WTC11 (cell line): ENCODE results near the gene TXNL4A. TPM values are rescaled to one million over a fixed set of nuclear protein-coding genes. Genes with fewer than 3 reads are reported as not detected.
A peak's percentile ranks its signal among the peaks of the same experiment; 100 is the strongest.

ENCODE experiments used
- ATAC-seq: fragments of 200-7000 bp; cut with Tn5 transposase; 2 replicates; pipeline ENCODE4 v1.10.0; 2021; ENCODE audit warnings: mild to moderate bottlenecking, moderate library complexity
- CTCF ChIA-PET: fragments of 300-600 bp; sonication (Branson Sonifier 250); formaldehyde crosslinking; loops from one replicate; lab custom pipeline; 2021; ENCODE audit warnings: antibody characterized with exemption; lab: Charles Lee
- POLR2A ChIA-PET: fragments of 350-600 bp; sonication (Branson Sonifier 250); formaldehyde crosslinking; loops from one replicate; lab custom pipeline; 2021; ENCODE audit warnings: antibody characterized with exemption; lab: Charles Lee
- DNase-seq: peaks from one replicate; pipeline ENCODE4 v3.0.0; 2021; ENCODE audit warnings: low spot score
- H3K27ac Mint-ChIP-seq: 2 replicates; pipeline ENCODE4 v1.8.0; 2021; ENCODE audit warnings: mixed read lengths
- H3K27me3 Mint-ChIP-seq: 2 replicates; pipeline ENCODE4 v1.8.0; 2021; ENCODE audit warnings: low read depth, mild to moderate bottlenecking, moderate library complexity, mixed read lengths
- H3K36me3 Mint-ChIP-seq: 2 replicates; pipeline ENCODE4 v1.8.0; 2021; ENCODE audit warnings: mixed read lengths
- H3K4me1 Mint-ChIP-seq: 2 replicates; pipeline ENCODE4 v1.8.0; 2022; ENCODE audit warnings: mixed read lengths
- H3K4me3 Mint-ChIP-seq: 2 replicates; pipeline ENCODE4 v1.8.0; 2021; ENCODE audit warnings: mild to moderate bottlenecking, moderate library complexity, mixed read lengths
- H3K9me3 Mint-ChIP-seq: 2 replicates; pipeline ENCODE4 v1.8.0; 2021; ENCODE audit warnings: mixed read lengths
- CBFB ChIP-seq: sonication (generic); formaldehyde crosslinking; IDR thresholded peaks from 2 replicates; pipeline ENCODE4 v1.8.1; 2022; ENCODE audit warnings: mild to moderate bottlenecking, low read depth, missing genetic modification reagents
- ETV6 ChIP-seq: sonication (generic); formaldehyde crosslinking; IDR thresholded peaks from 2 replicates; pipeline ENCODE4 v1.8.1; 2022; ENCODE audit warnings: mild to moderate bottlenecking, missing genetic modification reagents
- GABPB1 ChIP-seq: sonication (generic); formaldehyde crosslinking; IDR thresholded peaks from 2 replicates; pipeline ENCODE4 v1.8.1; 2023; ENCODE audit warnings: mild to moderate bottlenecking, missing genetic modification reagents
- RELA ChIP-seq: sonication (generic); formaldehyde crosslinking; IDR thresholded peaks from 2 replicates; pipeline ENCODE4 v1.8.1; 2022; ENCODE audit warnings: missing genetic modification reagents, mild to moderate bottlenecking, borderline replicate concordance
- TEAD1 ChIP-seq: sonication (generic); formaldehyde crosslinking; IDR thresholded peaks from 2 replicates; pipeline ENCODE4 v1.8.0; 2022; ENCODE audit warnings: mild to moderate bottlenecking, missing genetic modification reagents
- ZNF232 ChIP-seq: sonication (generic); formaldehyde crosslinking; IDR thresholded peaks from 2 replicates; pipeline ENCODE4 v1.8.0; 2022; ENCODE audit warnings: mild to moderate bottlenecking, missing genetic modification reagents
- ZNF317 ChIP-seq: sonication (generic); formaldehyde crosslinking; IDR thresholded peaks from 2 replicates; pipeline ENCODE4 v1.8.1; 2023; ENCODE audit warnings: low read depth, mild to moderate bottlenecking, moderate library complexity, missing genetic modification reagents, borderline replicate concordance
- ZNF423 ChIP-seq: fragments of 250-450 bp; sonication (Bioruptor Pico); IDR thresholded peaks from 2 replicates; pipeline ENCODE4 v2.1.2; 2022; ENCODE audit warnings: mild to moderate bottlenecking, moderate library complexity
- total RNA-seq: library from RNA; stranded (reverse); gene quantifications from 3 replicates; pipeline ENCODE4 v1.2.3, GENCODE V29; 2021
- TF ChIP-seq, protein P1 (sequence below): sonication (generic); formaldehyde crosslinking; IDR thresholded peaks from 2 replicates; pipeline ENCODE4 v1.8.1; 2023; ENCODE audit warnings: mild to moderate bottlenecking, missing genetic modification reagents, moderate library complexity
- TF ChIP-seq, protein P2 (sequence below): sonication (generic); formaldehyde crosslinking; IDR thresholded peaks from 2 replicates; pipeline ENCODE4 v1.8.0; 2023; ENCODE audit warnings: missing genetic modification reagents
- TF ChIP-seq, protein P3 (sequence below): sonication (generic); formaldehyde crosslinking; IDR thresholded peaks from 2 replicates; pipeline ENCODE4 v1.8.1; 2023; ENCODE audit warnings: mild to moderate bottlenecking, moderate library complexity, missing genetic modification reagents
- TF ChIP-seq, protein P4 (sequence below): sonication (generic); formaldehyde crosslinking; IDR thresholded peaks from 2 replicates; pipeline ENCODE4 v1.8.0; 2022; ENCODE audit warnings: mild to moderate bottlenecking, missing genetic modification reagents
- TF ChIP-seq, protein P5 (sequence below): sonication (generic); formaldehyde crosslinking; IDR thresholded peaks from 2 replicates; pipeline ENCODE4 v1.8.0; 2023; ENCODE audit warnings: missing genetic modification reagents, mild to moderate bottlenecking, borderline replicate concordance
- TF ChIP-seq, protein P6 (sequence below): sonication (generic); formaldehyde crosslinking; IDR thresholded peaks from 2 replicates; pipeline ENCODE4 v1.8.0; 2022; ENCODE audit warnings: mild to moderate bottlenecking, missing genetic modification reagents

TXNL4A gene
- total RNA-seq, 1 experiment from 2014 or later, result 157 TPM

DNA sequence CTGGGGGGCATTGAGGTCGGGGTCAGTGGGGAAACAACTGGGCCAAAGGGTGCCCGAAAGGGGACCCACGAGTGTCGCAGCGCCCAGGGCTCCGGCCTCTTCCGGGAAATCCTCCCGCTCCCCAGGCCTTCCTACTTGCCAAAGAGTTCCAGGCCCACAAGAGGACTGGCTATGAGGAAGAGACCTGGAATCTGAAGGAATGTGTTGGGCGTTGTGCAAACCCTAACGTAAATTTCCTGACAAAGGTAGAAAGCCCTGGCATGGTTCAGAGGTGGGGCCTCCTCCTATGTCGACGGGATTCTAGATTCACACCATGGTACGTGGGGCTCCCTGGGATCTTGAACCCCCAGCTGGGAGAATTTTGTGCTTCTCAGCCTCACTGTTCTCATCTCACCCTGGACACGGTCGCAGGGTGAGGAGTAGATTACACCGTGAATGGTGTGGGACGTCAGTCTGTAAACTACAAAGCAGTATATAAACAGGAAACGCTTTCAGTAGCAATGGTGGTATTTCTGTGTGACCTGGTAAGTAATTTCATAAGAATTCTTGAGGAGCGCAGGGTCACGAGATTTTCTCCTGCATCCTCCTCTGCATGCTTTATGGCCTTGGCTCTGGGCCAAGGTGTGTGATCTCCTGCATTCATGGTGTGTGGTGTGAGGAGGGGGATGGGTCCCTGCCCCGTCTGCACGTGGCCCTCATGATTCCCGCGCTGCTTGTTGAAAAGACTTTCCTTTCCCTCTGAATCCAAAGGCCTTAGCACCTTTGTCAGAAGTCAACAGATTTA, 23.1 kb downstream of the TXNL4A start:
- Mint-ChIP-seq H3K27ac (no peak overlapping the region), H3K36me3 (no peaks in the 10 kb centered on the region), H3K27me3 (peaks cover 46% of the 10 kb centered on the region), H3K4me3 (peak overlapping the region; percentile 51), H3K4me1 (peaks cover 24% of the 10 kb centered on the region), H3K9me3 (no peaks in the 10 kb centered on the region)
- no peak for TF ChIP-seq ZNF232 (CRISPR knock-in tag)
- TF ChIP-seq, protein P1, sequence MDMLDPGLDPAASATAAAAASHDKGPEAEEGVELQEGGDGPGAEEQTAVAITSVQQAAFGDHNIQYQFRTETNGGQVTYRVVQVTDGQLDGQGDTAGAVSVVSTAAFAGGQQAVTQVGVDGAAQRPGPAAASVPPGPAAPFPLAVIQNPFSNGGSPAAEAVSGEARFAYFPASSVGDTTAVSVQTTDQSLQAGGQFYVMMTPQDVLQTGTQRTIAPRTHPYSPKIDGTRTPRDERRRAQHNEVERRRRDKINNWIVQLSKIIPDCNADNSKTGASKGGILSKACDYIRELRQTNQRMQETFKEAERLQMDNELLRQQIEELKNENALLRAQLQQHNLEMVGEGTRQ (CRISPR knock-in tag), result 0 out of 2 replicates have a peak, but pooled peaks have one; percentile 30
- peak; percentile 16 for ATAC-seq
- no peak for DNase-seq
- POLR2A ChIA-PET, result no interaction called here
- CTCF ChIA-PET, result no interaction called here

DNA sequence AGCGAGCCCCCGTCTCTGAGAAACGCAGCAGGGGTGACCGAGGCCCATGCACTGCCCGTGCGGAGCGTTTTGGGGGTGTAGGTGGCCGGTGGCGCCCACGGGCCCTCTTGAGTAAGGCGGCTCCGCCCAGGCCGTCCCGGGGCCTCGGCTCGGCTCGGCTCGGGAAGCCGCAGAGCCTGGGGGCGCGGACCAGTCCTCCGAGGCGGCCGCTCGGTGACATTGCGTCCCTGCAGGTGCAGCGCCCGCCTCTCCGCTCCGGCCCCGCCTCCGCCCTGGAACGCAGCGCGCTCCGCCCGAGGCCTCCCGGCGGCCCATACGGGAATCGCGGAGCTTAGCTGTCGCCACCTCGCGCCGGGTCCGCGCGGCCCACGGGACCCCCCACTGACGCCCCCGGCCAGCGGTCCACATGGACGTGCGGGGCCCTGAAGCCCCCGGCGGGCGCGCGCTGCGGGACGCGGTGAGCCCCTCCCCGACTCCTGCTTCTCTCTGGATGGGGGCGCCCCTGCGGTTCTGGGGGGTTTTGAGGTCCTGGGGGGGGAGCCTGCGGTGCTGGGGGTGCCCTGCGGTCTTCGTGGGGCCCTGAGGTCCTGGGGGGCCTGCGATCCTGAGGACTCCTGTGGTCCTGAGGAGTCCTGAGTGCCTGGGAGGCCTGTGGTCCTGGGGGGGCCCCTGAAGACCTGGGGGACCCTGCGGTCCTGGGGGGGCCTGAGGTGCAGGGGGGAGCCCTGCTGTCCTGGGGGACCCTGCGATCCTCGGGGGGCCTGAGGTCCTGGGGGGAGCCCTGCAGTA, 23.8 kb downstream of the TXNL4A start, which contains the start of gene HSBP1L1:
Gene HSBP1L1, plus strand, starts transcription at position 314 of the 789 bp plus-strand sequence. Its CDS starts 93 bp downstream, at position 407.
- peak within 1 kb of the TSS; percentile 51 for H3K4me3 Mint-ChIP-seq
- H3K9me3 Mint-ChIP-seq, result no peaks in the 10 kb centered on the region
- TF ChIP-seq, protein P2, sequence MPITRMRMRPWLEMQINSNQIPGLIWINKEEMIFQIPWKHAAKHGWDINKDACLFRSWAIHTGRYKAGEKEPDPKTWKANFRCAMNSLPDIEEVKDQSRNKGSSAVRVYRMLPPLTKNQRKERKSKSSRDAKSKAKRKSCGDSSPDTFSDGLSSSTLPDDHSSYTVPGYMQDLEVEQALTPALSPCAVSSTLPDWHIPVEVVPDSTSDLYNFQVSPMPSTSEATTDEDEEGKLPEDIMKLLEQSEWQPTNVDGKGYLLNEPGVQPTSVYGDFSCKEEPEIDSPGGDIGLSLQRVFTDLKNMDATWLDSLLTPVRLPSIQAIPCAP (CRISPR knock-in tag), result no peak
- TF ChIP-seq ZNF423 (CRISPR knock-in tag) (0 out of 2 replicates have a peak, but pooled peaks have one; percentile 21), ZNF232 (CRISPR knock-in tag) (no peak), TEAD1 (CRISPR knock-in tag) (peak; percentile 71), ETV6 (CRISPR knock-in tag) (peak; percentile 66; the same call in 1 of the 2 replicates), GABPB1 (CRISPR knock-in tag) (peak; percentile 42; the same call in 1 of the 2 replicates), CBFB (0 out of 2 replicates have a peak, but pooled peaks have one; percentile 39), RELA (peak; percentile 26; the same call in 1 of the 2 replicates), ZNF317 (CRISPR knock-in tag) (no peak)
- TF ChIP-seq, protein P3, sequence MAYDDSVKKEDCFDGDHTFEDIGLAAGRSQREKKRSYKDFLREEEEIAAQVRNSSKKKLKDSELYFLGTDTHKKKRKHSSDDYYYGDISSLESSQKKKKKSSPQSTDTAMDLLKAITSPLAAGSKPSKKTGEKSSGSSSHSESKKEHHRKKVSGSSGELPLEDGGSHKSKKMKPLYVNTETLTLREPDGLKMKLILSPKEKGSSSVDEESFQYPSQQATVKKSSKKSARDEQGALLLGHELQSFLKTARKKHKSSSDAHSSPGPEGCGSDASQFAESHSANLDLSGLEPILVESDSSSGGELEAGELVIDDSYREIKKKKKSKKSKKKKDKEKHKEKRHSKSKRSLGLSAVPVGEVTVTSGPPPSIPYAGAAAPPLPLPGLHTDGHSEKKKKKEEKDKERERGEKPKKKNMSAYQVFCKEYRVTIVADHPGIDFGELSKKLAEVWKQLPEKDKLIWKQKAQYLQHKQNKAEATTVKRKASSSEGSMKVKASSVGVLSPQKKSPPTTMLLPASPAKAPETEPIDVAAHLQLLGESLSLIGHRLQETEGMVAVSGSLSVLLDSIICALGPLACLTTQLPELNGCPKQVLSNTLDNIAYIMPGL, result peak; percentile 61
- TF ChIP-seq, protein P4, sequence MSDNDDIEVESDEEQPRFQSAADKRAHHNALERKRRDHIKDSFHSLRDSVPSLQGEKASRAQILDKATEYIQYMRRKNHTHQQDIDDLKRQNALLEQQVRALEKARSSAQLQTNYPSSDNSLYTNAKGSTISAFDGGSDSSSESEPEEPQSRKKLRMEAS (CRISPR knock-in tag), result peak; percentile 34; the same call in 1 of the 2 replicates
- TF ChIP-seq, protein P5, sequence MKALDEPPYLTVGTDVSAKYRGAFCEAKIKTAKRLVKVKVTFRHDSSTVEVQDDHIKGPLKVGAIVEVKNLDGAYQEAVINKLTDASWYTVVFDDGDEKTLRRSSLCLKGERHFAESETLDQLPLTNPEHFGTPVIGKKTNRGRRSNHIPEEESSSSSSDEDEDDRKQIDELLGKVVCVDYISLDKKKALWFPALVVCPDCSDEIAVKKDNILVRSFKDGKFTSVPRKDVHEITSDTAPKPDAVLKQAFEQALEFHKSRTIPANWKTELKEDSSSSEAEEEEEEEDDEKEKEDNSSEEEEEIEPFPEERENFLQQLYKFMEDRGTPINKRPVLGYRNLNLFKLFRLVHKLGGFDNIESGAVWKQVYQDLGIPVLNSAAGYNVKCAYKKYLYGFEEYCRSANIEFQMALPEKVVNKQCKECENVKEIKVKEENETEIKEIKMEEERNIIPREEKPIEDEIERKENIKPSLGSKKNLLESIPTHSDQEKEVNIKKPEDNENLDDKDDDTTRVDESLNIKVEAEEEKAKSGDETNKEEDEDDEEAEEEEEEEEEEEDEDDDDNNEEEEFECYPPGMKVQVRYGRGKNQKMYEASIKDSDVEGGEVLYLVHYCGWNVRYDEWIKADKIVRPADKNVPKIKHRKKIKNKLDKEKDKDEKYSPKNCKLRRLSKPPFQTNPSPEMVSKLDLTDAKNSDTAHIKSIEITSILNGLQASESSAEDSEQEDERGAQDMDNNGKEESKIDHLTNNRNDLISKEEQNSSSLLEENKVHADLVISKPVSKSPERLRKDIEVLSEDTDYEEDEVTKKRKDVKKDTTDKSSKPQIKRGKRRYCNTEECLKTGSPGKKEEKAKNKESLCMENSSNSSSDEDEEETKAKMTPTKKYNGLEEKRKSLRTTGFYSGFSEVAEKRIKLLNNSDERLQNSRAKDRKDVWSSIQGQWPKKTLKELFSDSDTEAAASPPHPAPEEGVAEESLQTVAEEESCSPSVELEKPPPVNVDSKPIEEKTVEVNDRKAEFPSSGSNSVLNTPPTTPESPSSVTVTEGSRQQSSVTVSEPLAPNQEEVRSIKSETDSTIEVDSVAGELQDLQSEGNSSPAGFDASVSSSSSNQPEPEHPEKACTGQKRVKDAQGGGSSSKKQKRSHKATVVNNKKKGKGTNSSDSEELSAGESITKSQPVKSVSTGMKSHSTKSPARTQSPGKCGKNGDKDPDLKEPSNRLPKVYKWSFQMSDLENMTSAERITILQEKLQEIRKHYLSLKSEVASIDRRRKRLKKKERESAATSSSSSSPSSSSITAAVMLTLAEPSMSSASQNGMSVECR (CRISPR knock-in tag), result peak; percentile 56; the same call in 1 of the 2 replicates
- TF ChIP-seq, protein P6, sequence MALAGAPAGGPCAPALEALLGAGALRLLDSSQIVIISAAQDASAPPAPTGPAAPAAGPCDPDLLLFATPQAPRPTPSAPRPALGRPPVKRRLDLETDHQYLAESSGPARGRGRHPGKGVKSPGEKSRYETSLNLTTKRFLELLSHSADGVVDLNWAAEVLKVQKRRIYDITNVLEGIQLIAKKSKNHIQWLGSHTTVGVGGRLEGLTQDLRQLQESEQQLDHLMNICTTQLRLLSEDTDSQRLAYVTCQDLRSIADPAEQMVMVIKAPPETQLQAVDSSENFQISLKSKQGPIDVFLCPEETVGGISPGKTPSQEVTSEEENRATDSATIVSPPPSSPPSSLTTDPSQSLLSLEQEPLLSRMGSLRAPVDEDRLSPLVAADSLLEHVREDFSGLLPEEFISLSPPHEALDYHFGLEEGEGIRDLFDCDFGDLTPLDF (CRISPR knock-in tag), result no peak
- ATAC-seq (peak; percentile 87), DNase-seq (peak; percentile 80)
- no peak within 1 kb of the TSS for H3K27ac Mint-ChIP-seq
- H3K4me1 Mint-ChIP-seq, result peaks cover 31% of the 10 kb centered on the region
- CTCF ChIA-PET, result no interaction called here
- H3K36me3 Mint-ChIP-seq, result no peaks in the 10 kb centered on the region
- H3K27me3 Mint-ChIP-seq, result peaks cover 54% of the 10 kb centered on the region
- POLR2A ChIA-PET, result interaction anchor here (0.6 to 1.1 kb wide), 3 partner anchors 15 to 31 kb away, joined by 3 to 4 read pairs (median 3); no protein-coding TSS in a partner anchor
